Measurements from ENCODE around the gene BRMS1L.

The BRMS1L gene

DNA sequence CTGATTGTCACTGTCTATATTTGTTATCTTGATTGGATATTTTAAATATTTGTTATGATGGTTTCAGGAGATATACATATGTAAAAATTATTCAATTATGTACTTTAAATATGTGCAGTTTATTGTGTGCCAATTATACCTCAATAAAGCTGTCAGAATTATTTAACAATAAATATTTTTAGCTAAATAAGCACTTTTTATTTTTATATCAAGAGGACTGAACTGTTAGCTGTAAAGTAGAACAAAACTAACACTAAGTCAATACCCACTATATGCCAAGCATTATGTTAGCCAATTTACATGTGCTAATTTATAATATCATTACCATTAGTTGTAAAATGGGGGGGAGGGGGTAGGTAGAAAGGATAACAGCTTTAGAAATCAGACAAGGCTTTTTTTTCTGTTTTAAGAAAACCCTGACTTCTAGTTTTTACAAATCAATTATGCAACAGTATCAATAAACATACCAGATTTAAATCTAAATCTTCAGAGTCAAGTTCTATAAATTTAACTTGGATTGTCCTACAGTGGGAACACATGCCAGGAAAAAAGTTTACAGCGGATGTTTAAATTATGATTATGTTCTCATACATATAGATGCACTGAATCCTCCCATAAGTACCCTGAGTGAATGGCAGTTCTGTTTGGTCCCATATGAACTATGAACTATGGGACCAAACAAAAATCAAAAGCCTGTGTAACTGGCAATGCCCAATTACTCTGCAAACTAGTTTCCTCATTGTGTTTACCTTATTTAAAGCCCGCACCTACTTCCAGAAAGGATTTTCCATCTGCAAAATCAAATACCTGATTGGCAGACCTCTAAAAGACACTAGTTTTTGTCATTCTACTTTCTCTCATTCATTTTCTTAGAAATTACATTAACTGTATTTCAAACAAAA is 19.9 kb upstream of the BRMS1L start:
- DNase-seq (ENCODE audit: extremely low read depth, low read depth), result no peak
- TF ChIP-seq CTCF (IDR thresholded peaks at IDR 0.05; ENCODE audit: low read depth, low read length), result no peak

- no peak for TF ChIP-seq CTCF (IDR thresholded peaks at IDR 0.05; ENCODE audit: low read depth, low read length)
- DNase-seq (ENCODE audit: extremely low read depth, low read depth), result no peak
These were observed 18.8 kb upstream of the BRMS1L start for GRCh38 chr14:35807131-35807961.

DNA sequence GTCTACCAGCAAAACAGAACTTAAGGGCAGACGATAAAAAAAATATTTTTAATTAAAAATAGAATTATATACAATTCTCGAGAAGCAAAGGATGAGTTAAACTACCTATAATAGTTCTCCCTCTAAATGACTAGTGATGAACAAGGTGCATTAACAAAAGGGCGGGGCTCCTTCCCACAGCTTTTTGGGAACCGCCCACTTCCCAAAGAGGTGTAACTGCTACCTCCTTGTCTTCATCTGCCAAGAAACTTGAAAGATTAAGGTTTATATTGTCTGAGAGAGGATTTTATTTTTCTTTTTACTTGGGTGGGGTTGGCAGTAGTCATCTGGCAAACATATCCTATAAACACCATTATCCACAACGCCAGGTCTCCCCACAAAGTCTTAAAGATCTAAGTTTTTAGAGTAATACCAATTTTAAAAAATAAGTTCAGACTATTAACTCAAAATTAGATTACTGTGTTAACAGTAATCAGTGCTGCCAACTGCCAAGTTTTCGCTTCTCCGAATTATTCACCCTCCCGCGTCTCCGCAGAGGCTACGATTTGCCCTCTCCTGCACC is 18.0 kb upstream of the BRMS1L start:
- no peak for DNase-seq (ENCODE audit: extremely low read depth, low read depth)

GRCh38 chr14:35808638-35809563 is 17.2 kb upstream of the BRMS1L start, which contains the start of gene RALGAPA1:
Gene RALGAPA1, minus strand, starts transcription at chr14:35809295. Its CDS starts 460 bp downstream, at chr14:35808835.
- peak; percentile 46 for TF ChIP-seq CTCF (IDR thresholded peaks at IDR 0.05; ENCODE audit: low read depth, low read length)
- DNase-seq (ENCODE audit: extremely low read depth, low read depth), result peak; percentile 97

More for the DNA sequence above, 18.0 kb upstream of the BRMS1L start:
- TF ChIP-seq CTCF (IDR thresholded peaks at IDR 0.05; ENCODE audit: low read depth, low read length), result no peak

GRCh38 chr14:35809597-35809996 is 16.5 kb upstream of the BRMS1L start:
- no peak for TF ChIP-seq CTCF (IDR thresholded peaks at IDR 0.05; ENCODE audit: low read depth, low read length)
- DNase-seq (ENCODE audit: extremely low read depth, low read depth), result no peak

- DNase-seq (ENCODE audit: extremely low read depth, low read depth), result no peak
These were observed 15.2 kb upstream of the BRMS1L start for GRCh38 chr14:35810963-35811362.

More at GRCh38 chr14:35810963-35811362, 15.2 kb upstream of the BRMS1L start:
- TF ChIP-seq CTCF (IDR thresholded peaks at IDR 0.05; ENCODE audit: low read depth, low read length), result no peak

Measured in AG09319 (cell line).